HG03575 (cell line): ENCODE measurements around the gene LENEP.
"Not testable (repeated sequence)": the region's sequence is repeated elsewhere in the genome, so short reads cannot be mapped to it uniquely, and the experiment has no call there.

Source experiments
- ATAC-seq: cut with Tn5 transposase; IDR thresholded peaks from one replicate; pipeline ENCODE4 v1.9.1; 2021; ENCODE audit not compliant: unreplicated experiment, insufficient number of reproducible peaks, low FRiP score; ENCODE audit errors: extremely low read depth

The LENEP gene

DNA sequence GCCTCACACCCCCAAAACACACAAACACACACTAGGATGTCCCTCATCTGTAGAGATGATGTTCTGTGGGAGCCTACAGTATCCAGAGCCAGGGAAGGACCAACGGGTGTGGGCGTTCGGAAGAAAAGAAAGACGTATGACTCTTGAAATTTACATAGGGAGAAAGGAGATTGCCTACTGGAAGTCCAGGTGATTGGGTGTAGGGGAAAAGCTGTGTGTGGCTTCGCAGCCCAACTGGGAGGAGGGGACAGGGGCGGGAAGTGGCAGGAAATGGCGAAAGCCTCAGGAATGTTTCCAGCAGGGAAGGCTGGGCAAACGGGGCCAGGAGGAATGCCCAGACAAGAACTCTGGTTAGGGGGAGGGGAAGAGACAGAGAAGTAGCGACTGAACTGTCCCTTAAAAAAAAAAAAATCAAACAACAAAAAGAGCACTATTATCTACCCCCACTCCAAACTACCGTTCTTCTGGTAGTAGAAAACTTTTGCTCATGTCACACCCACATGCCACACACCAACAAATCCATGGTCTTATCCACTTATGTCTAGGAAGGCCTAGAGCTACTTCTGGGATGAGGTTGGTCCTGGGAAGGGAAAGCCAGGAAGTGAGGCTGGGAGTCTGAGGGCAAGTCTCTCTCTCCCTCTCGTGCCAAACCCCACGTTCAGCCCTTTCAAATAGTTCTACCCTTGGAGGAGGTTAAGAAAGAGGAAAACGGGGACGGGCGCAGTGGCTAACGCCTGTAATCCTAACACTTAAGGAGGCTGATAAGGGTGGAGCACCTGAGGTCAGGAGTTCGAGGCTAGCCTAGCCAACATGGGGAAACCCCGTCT, 20.7 kb upstream of the LENEP start:
- ATAC-seq = no peak

DNA sequence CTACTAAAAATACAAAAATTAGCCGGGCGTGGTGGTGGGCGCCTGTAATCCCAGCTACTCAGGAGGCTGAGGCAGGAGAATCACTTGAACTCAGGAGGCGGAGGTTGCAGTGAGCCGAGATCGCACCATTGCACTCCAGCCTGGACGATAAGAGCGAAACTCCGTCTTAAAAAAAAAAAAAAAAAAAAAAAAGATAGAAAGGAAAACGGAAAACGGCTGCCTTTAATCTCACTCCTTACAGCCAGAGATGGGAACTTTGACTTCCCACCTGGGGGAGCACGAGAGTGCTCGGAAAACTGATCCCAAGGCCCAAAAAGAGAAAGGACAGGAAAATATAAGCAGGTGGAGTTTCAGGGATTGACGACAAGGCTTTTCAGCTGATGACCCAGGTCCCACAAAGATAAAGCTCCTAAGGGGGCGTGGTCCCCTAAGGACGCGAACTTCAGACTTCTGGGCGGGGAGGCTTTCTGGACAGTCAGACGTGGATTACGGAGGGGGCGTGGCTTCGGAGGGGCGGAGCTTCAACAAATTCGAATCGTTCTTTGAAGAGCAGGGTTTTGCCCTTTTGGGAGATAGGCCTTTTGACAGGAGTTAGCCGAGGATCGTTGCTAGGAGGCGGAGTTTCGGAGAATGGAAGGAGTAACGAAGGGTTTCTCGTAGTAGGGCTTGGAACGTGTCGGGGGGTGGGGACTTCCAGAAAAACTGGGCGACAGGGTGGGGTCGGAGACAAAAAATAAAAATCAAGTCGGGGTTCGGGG, 19.9 kb upstream of the LENEP start:
- no peak for ATAC-seq

- ATAC-seq = peak; percentile 36
These were observed 19.1 kb upstream of the LENEP start, which contains the start of gene CKS1B for GRCh38 chr1:154974102-154974807. Gene CKS1B (plus strand): TSS chr1:154974681. CDS start chr1:154974746, 65 bp downstream.

GRCh38 chr1:154974808-154975408, 18.5 kb upstream of the LENEP start:
- peak; percentile 24 for ATAC-seq

DNA sequence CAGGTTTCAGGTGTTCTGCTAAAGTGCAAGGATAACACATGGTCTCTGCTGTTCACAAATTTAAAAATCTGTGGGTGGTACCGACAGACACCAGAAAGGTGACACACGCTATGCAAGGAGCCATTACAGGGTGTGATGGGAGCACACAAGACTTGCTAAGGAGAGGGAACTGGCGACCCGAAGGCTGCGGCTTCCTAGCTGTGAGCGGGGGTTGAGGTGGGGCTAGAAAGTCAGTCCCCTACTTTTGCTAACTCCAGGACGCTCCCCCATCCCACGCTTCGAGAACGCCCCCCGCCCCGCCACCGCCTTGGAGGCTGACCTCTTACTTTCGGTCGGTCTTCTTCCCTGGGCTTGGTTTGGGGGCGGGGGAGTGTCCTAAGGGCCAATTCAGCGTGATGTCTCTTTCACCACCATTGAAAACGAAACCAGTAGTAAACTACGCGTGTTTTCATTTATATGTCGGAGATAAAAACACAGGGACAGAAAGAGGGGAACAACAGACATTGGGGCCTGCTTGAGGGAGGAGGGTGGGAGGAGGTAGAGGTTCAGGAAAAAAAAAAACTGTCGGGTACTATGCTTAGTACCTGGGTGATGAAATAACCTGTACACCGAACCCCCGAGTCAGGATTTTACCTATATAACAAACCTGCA, 17.9 kb upstream of the LENEP start:
- no peak for ATAC-seq

DNA sequence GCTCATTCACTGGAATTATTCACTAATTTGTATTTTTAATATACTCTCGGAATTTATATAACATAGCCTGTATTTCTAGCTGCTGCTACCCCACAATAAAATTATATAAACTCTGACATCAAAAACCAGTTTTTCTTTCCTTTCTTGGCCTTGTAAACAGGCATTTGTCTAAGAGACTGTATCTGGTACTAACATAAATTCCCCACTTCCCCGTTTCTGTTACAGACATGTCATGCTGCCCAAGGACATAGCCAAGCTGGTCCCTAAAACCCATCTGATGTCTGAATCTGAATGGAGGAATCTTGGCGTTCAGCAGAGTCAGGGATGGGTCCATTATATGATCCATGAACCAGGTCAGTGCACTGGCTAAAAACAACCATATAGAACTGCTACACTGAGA, 15.6 kb upstream of the LENEP start:
- ATAC-seq = not testable (repeated sequence)

- ATAC-seq = no peak
These were observed 15.0 kb upstream of the LENEP start for GRCh38 chr1:154978360-154978759.

- ATAC-seq = no peak
These were observed 11.0 kb upstream of the LENEP start for GRCh38 chr1:154982341-154982740.

- peak; percentile 70 for ATAC-seq
These were observed 10.3 kb upstream of the LENEP start, which contains the start of gene FLAD1 for GRCh38 chr1:154982897-154983648. Gene FLAD1 (plus strand): TSS chr1:154983344. CDS start chr1:154983695, 351 bp downstream.

GRCh38 chr1:154983776-154984466, 9.5 kb upstream of the LENEP start:
- ATAC-seq = no peak

GRCh38 chr1:154986736-154987135, 6.7 kb upstream of the LENEP start:
- not testable (repeated sequence) for ATAC-seq

DNA sequence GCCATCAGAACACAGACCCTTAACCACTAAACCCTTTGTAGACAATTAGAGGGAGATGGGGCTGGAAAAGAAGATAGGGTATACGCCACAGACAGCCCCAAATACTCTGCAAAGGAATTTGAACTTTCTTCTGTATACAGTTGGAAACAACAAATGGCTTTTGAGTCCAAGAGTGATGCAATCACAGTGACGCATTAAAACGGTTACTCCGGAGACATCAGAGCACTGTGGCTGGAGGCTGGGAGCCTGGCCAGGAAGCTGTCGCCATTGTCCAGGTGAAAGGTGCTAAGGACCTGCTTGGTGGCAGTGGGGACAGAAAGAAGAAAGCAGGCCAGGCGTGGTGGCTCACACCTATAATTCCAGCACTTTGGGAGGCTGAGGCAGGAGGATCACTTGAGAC, 6.1 kb upstream of the LENEP start:
- no peak for ATAC-seq

DNA sequence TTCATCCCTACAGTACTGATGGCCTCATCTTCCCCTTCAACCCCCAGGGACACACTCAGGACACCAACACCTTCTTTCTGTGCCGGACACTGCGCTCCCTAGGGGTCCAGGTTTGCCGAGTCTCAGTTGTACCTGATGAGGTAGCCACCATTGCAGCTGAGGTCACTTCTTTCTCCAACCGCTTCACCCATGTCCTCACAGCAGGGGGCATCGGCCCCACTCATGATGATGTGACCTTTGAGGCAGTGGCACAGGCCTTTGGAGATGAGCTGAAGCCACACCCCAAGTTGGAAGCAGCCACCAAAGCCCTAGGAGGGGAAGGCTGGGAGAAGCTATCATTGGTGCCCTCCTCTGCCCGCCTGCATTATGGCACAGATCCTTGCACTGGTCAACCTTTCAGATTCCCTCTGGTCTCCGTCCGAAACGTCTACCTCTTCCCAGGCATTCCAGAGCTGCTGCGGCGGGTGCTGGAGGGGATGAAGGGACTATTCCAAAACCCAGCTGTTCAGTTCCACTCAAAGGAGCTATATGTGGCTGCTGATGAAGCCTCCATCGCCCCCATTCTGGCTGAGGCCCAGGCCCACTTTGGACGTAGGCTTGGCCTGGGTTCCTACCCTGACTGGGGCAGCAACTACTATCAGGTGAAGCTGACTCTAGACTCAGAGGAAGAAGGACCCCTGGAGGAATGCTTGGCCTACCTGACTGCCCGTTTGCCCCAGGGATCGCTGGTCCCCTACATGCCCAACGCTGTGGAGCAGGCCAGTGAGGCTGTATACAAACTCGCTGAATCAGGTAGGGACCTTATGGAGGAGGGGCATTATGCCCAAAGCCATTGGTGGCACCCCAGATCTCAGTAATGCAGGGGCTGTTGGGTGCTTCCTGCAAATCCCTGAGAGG, 5.1 kb upstream of the LENEP start:
- no peak for ATAC-seq

DNA sequence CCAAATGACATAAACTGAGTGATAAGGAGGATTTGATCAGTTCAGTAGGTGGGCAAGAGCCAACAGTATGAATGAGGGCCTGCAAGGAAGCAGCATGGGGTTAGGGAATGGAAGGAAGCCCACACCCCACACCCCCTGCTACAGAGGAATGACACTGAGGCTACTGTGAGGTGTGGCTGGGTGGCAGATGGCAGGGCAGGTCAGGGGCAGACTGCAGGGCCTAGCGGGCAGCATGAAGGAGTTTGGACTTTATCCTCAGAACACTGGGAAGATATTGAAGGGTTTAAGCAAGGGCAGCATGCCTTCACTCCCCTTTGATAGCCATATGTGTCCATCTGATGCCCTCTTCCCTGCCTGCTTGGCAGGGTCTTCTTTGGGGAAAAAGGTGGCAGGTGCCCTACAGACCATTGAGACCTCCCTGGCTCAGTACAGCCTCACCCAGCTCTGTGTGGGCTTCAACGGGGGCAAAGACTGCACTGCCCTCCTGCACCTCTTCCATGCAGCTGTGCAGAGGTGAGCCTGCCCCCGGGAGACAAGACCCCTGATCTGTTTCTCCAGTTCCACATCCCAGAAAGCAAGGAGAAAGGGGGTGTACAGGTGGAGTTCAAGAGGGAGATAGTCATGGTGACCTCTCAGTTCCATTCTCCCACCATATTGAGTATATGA, 4.1 kb upstream of the LENEP start:
- ATAC-seq = no peak

DNA sequence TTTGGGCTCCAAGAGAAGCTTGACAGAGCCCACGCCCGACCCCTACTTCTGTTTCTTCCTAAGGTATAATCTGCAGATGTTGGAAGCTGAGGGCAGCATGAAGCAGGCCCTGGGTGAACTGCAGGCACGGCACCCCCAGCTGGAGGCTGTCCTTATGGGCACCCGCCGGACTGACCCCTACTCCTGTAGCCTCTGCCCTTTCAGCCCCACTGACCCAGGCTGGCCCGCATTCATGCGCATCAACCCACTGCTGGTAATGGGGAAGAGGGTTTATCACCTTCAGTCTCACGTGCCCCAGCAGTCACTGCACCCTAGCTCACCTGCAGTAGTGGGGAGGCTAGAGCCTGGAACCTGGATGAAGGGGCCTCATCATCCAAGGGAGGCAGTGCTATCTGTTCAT, 3.1 kb upstream of the LENEP start:
- no peak for ATAC-seq
